HL-60 (cell line): ENCODE results near the gene WDR26.

Experiments
- CTCF ChIP-seq: IDR thresholded peaks from one replicate; pipeline ENCODE4 v1.5.1; 2011; ENCODE audit warnings: low read length, control low read depth, inconsistent platforms; ENCODE audit not compliant: insufficient read depth
- SPI1 ChIP-seq: IDR thresholded peaks from 2 replicates; pipeline ENCODE4 v1.6.1; 2012; ENCODE audit warnings: low read depth, mild to moderate bottlenecking, borderline replicate concordance

DNA sequence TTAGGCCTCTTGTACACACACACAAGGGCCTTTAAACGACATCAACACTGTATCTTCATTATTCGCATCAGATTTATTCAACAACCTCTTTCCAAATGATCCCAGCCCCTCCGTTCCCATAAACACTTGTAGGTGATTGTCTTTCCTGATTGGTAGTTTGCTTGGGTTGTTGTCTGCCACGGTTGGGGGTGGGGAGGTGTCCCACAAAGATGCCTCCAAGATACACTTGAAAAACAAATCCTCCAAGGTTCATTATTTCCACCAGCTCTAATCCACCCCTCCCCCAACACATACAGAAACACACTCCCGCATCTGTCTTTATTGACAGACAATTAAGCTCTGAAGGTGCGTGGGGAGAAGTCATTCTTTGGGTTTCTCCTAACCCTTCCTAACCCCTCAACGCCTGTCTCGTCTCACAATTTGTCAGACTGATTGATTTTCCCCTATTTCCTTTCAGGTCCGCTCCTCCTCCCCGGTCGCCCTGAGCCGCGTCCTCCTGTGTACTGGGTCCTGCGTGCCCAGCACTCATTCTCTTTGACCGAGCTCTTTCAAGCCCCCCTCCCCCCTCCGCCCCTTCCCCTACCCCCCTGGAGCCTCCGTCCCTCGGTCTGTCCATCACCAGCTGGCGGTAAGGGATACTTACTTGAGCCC lies 1.4 kb downstream of the WDR26 start:
- TF ChIP-seq CTCF (no peak), SPI1 (no peak)
